Ishikawa (cell line): ENCODE results near the gene RPGR.

Experiments
- CEBPB ChIP-seq: IDR thresholded peaks from 2 replicates; pipeline ENCODE4 v1.6.1; 2012
- CREB1 ChIP-seq: IDR thresholded peaks from 2 replicates; pipeline ENCODE4 v1.6.1; 2012; ENCODE audit warnings: low read depth
- EGR1 ChIP-seq: IDR thresholded peaks from 2 replicates; pipeline ENCODE4 v1.6.1; 2012
- EP300 ChIP-seq: IDR thresholded peaks from 2 replicates; pipeline ENCODE4 v1.6.1; 2012; ENCODE audit warnings: borderline replicate concordance
- FOXM1 ChIP-seq: IDR thresholded peaks from 2 replicates; pipeline ENCODE4 v1.6.1; 2012; ENCODE audit warnings: low read depth, borderline replicate concordance
- NFIC ChIP-seq: IDR thresholded peaks from 2 replicates; pipeline ENCODE4 v1.6.1; 2012
- RAD21 ChIP-seq: IDR thresholded peaks from 2 replicates; pipeline ENCODE4 v1.6.1; 2012; ENCODE audit warnings: low read depth
- TAF1 ChIP-seq: IDR thresholded peaks from 2 replicates; pipeline ENCODE4 v1.6.1; 2012; ENCODE audit warnings: low read depth, mild to moderate bottlenecking
- TCF12 ChIP-seq: IDR thresholded peaks from 2 replicates; pipeline ENCODE4 v1.6.1; 2012; ENCODE audit warnings: low read depth
- TEAD4 ChIP-seq: IDR thresholded peaks from 2 replicates; pipeline ENCODE4 v1.6.1; 2012
- YY1 ChIP-seq: IDR thresholded peaks from 2 replicates; pipeline ENCODE4 v1.6.1; 2012; ENCODE audit warnings: low read depth
- ZBTB7A ChIP-seq: IDR thresholded peaks from 2 replicates; pipeline ENCODE4 v1.6.1; 2012; ENCODE audit warnings: low read depth
- TF ChIP-seq, protein P1 (sequence below): IDR thresholded peaks from 2 replicates; pipeline ENCODE4 v1.6.1; 2012
- TF ChIP-seq, protein P2 (sequence below): IDR thresholded peaks from 2 replicates; pipeline ENCODE4 v1.6.1; 2012; ENCODE audit warnings: low read depth, mild to moderate bottlenecking
- TF ChIP-seq, protein P3 (sequence below): IDR thresholded peaks from 2 replicates; pipeline ENCODE4 v1.6.1; 2012

RPGR gene

DNA sequence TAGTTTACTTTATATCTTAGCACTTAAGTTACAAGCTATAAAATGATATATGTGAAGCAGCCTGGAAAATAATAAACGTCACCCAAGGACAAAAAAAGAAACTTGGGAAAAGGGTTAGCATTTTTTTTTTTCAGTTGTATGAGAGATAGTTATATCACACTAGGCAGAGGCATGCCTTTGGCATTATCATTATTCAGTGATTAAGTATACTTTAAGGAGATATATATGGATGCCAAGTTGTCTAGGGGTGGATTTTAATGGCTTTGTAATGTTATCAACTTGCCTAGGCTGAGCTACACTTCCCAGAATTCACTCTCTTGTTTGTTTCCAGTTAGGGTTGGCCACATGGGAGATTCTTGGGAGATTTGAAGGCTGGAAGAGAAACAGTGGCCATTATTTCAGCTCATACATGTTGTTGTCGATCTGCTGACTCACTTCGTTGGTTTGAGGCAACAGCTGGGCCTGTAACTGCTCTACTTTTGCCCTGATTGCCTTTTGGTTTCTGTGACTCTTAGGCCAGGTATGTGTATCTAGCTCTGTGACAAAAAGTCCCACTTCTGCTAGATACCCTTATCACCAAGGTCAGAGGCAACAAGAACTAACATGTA, 95.1 kb downstream of the RPGR start:
- no peak for TF ChIP-seq TCF12
- no peak for TF ChIP-seq TEAD4
- no peak for TF ChIP-seq NFIC
- no peak for TF ChIP-seq CEBPB
- TF ChIP-seq, protein P1, sequence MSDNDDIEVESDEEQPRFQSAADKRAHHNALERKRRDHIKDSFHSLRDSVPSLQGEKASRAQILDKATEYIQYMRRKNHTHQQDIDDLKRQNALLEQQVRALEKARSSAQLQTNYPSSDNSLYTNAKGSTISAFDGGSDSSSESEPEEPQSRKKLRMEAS: no peak
- no peak for TF ChIP-seq TAF1
- TF ChIP-seq, protein P2, sequence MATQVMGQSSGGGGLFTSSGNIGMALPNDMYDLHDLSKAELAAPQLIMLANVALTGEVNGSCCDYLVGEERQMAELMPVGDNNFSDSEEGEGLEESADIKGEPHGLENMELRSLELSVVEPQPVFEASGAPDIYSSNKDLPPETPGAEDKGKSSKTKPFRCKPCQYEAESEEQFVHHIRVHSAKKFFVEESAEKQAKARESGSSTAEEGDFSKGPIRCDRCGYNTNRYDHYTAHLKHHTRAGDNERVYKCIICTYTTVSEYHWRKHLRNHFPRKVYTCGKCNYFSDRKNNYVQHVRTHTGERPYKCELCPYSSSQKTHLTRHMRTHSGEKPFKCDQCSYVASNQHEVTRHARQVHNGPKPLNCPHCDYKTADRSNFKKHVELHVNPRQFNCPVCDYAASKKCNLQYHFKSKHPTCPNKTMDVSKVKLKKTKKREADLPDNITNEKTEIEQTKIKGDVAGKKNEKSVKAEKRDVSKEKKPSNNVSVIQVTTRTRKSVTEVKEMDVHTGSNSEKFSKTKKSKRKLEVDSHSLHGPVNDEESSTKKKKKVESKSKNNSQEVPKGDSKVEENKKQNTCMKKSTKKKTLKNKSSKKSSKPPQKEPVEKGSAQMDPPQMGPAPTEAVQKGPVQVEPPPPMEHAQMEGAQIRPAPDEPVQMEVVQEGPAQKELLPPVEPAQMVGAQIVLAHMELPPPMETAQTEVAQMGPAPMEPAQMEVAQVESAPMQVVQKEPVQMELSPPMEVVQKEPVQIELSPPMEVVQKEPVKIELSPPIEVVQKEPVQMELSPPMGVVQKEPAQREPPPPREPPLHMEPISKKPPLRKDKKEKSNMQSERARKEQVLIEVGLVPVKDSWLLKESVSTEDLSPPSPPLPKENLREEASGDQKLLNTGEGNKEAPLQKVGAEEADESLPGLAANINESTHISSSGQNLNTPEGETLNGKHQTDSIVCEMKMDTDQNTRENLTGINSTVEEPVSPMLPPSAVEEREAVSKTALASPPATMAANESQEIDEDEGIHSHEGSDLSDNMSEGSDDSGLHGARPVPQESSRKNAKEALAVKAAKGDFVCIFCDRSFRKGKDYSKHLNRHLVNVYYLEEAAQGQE: no peak
- TF ChIP-seq, protein P3, sequence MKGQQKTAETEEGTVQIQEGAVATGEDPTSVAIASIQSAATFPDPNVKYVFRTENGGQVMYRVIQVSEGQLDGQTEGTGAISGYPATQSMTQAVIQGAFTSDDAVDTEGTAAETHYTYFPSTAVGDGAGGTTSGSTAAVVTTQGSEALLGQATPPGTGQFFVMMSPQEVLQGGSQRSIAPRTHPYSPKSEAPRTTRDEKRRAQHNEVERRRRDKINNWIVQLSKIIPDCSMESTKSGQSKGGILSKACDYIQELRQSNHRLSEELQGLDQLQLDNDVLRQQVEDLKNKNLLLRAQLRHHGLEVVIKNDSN: no peak
- TF ChIP-seq FOXM1: no peak
- TF ChIP-seq ZBTB7A: no peak
- no peak for TF ChIP-seq EP300
- TF ChIP-seq CREB1: no peak
- no peak for TF ChIP-seq YY1
- no peak for TF ChIP-seq EGR1
- no peak for TF ChIP-seq RAD21

DNA sequence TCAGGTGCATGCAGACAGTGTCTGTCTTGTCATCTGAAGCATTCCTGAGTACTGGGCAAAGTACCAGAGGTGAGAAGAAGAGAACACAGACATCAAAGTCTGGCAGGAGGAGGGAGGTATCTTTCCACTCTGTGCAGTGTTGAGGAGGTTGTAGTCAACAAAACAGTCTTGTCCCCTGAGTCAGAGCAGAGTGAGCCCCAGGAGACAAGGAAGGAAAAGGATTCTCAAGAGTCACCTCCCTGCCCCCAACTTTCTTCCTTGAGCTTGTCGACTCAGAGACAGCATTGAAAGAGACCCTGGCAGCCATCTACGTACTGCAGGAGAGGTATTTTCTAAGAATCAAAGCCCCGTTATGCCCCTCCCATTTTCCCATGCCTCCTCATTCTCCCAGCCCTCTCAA, 102.2 kb downstream of the RPGR start:
- TF ChIP-seq CEBPB (no peak), TCF12 (no peak), EGR1 (no peak), TEAD4 (no peak), CREB1 (no peak), NFIC (no peak), RAD21 (no peak), TAF1 (no peak)
- TF ChIP-seq, protein P2: no peak
- TF ChIP-seq, protein P3: no peak

DNA sequence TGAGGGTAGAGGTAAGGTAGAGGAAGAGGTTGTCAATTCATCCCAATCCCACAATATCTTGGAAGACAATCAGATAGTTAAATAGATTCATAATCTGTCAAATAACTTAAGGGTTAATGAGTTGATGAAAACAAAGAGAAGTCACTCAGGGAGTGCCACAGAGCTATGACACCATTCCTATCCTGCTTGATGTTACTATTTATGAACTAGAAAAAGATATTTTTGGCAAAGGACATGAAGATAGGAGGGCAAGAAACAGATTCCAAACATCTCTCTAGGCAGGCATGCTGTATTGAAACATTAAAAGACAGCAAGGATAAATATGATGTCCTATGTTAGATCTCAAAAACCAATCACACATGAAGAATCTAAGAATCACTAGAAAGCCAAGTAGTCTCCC, 103.1 kb downstream of the RPGR start:
- TF ChIP-seq NFIC: no peak
- TF ChIP-seq YY1: no peak
- no peak for TF ChIP-seq ZBTB7A
- TF ChIP-seq CEBPB: no peak
- TF ChIP-seq CREB1: no peak
- no peak for TF ChIP-seq FOXM1
- TF ChIP-seq, protein P3: no peak
- TF ChIP-seq, protein P1: no peak
- no peak for TF ChIP-seq EGR1
- TF ChIP-seq TAF1: no peak
- no peak for TF ChIP-seq RAD21
- no peak for TF ChIP-seq TEAD4
- TF ChIP-seq EP300: no peak
- TF ChIP-seq TCF12: no peak
- TF ChIP-seq, protein P2: no peak
